Liver (tissue), 9 donors: ENCODE measurements around the gene PDE4D. TPM values are rescaled to one million over a fixed set of nuclear protein-coding genes. Genes with fewer than 3 reads are reported as not detected.

ENCODE experiments used
- DNase-seq: peaks from one replicate; pipeline ENCODE4 v3.0.0-alpha.2; 2017; ENCODE audit warnings: low spot score
- H3K27ac ChIP-seq, 2 donors: one replicate each; pipeline ENCODE4 v1.7.0; 2013; ENCODE audit warnings: inconsistent platforms in 2 of 2, low read length in 2 of 2, control low read depth in 1 of 2, low read depth in 1 of 2, mild to moderate bottlenecking in 1 of 2
- H3K27me3 ChIP-seq, 4 donors: one replicate each; pipeline versions ENCODE4 v1.6.1 to v1.7.0; 2013; ENCODE audit warnings: low read length in 3 of 4, inconsistent platforms in 1 of 4, mild to moderate bottlenecking in 1 of 4, moderate library complexity in 1 of 4; ENCODE audit not compliant: control insufficient read depth in 4 of 4, insufficient read depth in 4 of 4
- H3K36me3 ChIP-seq, 4 donors: one replicate each; pipeline versions ENCODE4 v1.6.1 to v1.7.0; 2013; ENCODE audit warnings: low read length in 3 of 4, mild to moderate bottlenecking in 3 of 4, low read depth in 1 of 4, moderate library complexity in 1 of 4; ENCODE audit not compliant: control insufficient read depth in 4 of 4, insufficient read depth in 3 of 4
- H3K4me1 ChIP-seq, 4 donors: one replicate each; pipeline versions ENCODE4 v1.6.1 to v1.7.0; 2013; ENCODE audit warnings: low read length in 3 of 4, mild to moderate bottlenecking in 3 of 4, moderate library complexity in 1 of 4; ENCODE audit not compliant: control insufficient read depth in 4 of 4, insufficient read depth in 4 of 4
- H3K4me3 ChIP-seq, 3 donors: one replicate each; pipeline versions ENCODE4 v1.6.1 to v1.7.0; 2013; ENCODE audit warnings: low read length in 3 of 3, control low read depth in 1 of 3, low read depth in 1 of 3, mild to moderate bottlenecking in 1 of 3
- H3K9ac ChIP-seq, 2 donors: one replicate each; pipeline ENCODE4 v1.7.0; 2013; ENCODE audit warnings: low read length in 2 of 2, mild to moderate bottlenecking in 2 of 2, moderate library complexity in 2 of 2, control low read depth in 1 of 2, low read depth in 1 of 2
- H3K9me3 ChIP-seq, 4 donors: one replicate each; pipeline versions ENCODE4 v1.6.1 to v1.7.0; 2013; ENCODE audit warnings: low read length in 3 of 4; ENCODE audit not compliant: control insufficient read depth in 4 of 4
- ATF3 ChIP-seq: IDR thresholded peaks from 2 replicates; pipeline ENCODE4 v1.6.1; 2016; ENCODE audit warnings: antibody characterized with exemption
- EGR1 ChIP-seq, 2 donors: IDR thresholded peaks; 2 replicates each; pipeline ENCODE4 v1.6.1; 2016 to 2018; ENCODE audit warnings: antibody characterized with exemption in 2 of 2, low read depth in 2 of 2
- GABPA ChIP-seq, 2 donors: IDR thresholded peaks in 1 of 2; conservative IDR thresholded peaks in 1 of 2; 2 replicates each; pipeline ENCODE4 v1.6.1; 2016; ENCODE audit warnings: antibody characterized with exemption in 2 of 2, mild to moderate bottlenecking in 1 of 2, moderate library complexity in 1 of 2
- HNF4G ChIP-seq: IDR thresholded peaks from 2 replicates; pipeline ENCODE4 v1.6.1; 2016; ENCODE audit warnings: antibody characterized with exemption
- MAX ChIP-seq: IDR thresholded peaks from 2 replicates; pipeline ENCODE4 v1.6.1; 2016; ENCODE audit warnings: antibody characterized with exemption
- NR2F2 ChIP-seq: IDR thresholded peaks from 2 replicates; pipeline ENCODE4 v1.6.1; 2016; ENCODE audit warnings: antibody characterized with exemption
- RXRA ChIP-seq, 2 donors: IDR thresholded peaks; 2 replicates each; pipeline ENCODE4 v1.6.1; 2017 to 2018; ENCODE audit warnings: antibody characterized with exemption in 2 of 2, mild to moderate bottlenecking in 1 of 2
- SP1 ChIP-seq: IDR thresholded peaks from 2 replicates; pipeline ENCODE4 v1.6.1; 2018; ENCODE audit warnings: antibody characterized with exemption, mild to moderate bottlenecking
- TAF1 ChIP-seq: conservative IDR thresholded peaks from 2 replicates; pipeline ENCODE4 v1.6.1; 2016; ENCODE audit warnings: antibody characterized with exemption, mild to moderate bottlenecking
- YY1 ChIP-seq: IDR thresholded peaks from 2 replicates; pipeline ENCODE4 v1.6.1; 2016; ENCODE audit warnings: antibody characterized with exemption, mild to moderate bottlenecking
- WGBS: extraction: QIAGEN DNeasy Blood & Tissue Kit; methylation state at CpG from one replicate; pipeline ENCODE4 v1.1.7; 2013; 5-methylcytosine and 5-hydroxymethylcytosine counted together
- polyA plus RNA-seq, 2 donors: library from polyadenylated mRNA; stranded (reverse) in 1 of 2; unstranded in 1 of 2; fragments of 200-250 nt in 1 of 2; fragments of >200 nt in 1 of 2; fragmentation: Nextera tagmentation in 1 of 2; extraction: Ambion mirVana in 1 of 2; gene quantifications; one replicate each; pipeline versions ENCODE4 v1.2.1 to v1.2.3, GENCODE V29; 2013 to 2015
- total RNA-seq, 2 donors: library from RNA; depleted of rRNA; stranded (reverse); fragments of >200 nt; gene quantifications; one replicate each; pipeline ENCODE4 v1.2.3, GENCODE V29; 2014
- TF ChIP-seq, protein P1 (sequence below): IDR thresholded peaks from 2 replicates; pipeline ENCODE4 v1.6.1; 2016; ENCODE audit warnings: antibody characterized with exemption, mild to moderate bottlenecking
- TF ChIP-seq, protein P2 (sequence below): fragments of 150-350 bp; IDR thresholded peaks from 2 replicates; pipeline ENCODE4 v1.5.1; 2017; ENCODE audit warnings: improper control_type of control experiment, low read depth, low read length; ENCODE audit not compliant: missing input control
- donor health status: healthy.
- donor health status: healthy.
- donor health status: healthy.
- donor health status: healthy.
- donor health status: healthy.

The PDE4D gene
- total and polyA plus RNA-seq, 4 donors, result 0.67 to 11.9 (median 6.5) TPM

DNA sequence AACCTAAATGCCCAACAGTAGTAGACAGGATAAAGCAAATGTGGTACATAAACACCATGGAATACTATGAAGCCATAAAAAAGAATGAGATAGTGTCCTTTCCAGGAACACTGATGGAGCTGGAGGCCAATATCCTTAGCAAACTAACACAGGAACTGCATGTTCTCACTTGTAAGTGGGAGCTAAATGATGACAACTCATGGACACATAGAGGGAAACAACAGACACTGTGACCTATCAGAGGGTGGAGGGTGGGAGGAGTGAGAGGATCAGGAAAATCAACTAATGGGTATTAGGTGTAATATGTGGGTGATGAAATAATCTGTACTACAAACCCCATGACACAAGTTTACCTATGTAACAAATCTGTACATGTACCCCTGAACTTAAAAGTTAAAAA is 805.0 kb downstream of the PDE4D start:
- H3K36me3 ChIP-seq, result no peaks in the 10 kb centered on the region
- DNase-seq, result no peak
- no peak overlapping the region for H3K27ac ChIP-seq
- no peak overlapping the region for H3K9ac ChIP-seq
- H3K4me3 ChIP-seq, result no peak overlapping the region
- H3K9me3 ChIP-seq, result no peaks in the 10 kb centered on the region
- no peaks in the 10 kb centered on the region for H3K27me3 ChIP-seq
- TF ChIP-seq GABPA (IDR thresholded peaks at IDR 0.05 in 1 of 2, conservative IDR thresholded peaks at IDR 0.05 in 1 of 2) (no peak), SP1 (no peak), YY1 (no peak), ATF3 (no peak)
- TF ChIP-seq, protein P1, sequence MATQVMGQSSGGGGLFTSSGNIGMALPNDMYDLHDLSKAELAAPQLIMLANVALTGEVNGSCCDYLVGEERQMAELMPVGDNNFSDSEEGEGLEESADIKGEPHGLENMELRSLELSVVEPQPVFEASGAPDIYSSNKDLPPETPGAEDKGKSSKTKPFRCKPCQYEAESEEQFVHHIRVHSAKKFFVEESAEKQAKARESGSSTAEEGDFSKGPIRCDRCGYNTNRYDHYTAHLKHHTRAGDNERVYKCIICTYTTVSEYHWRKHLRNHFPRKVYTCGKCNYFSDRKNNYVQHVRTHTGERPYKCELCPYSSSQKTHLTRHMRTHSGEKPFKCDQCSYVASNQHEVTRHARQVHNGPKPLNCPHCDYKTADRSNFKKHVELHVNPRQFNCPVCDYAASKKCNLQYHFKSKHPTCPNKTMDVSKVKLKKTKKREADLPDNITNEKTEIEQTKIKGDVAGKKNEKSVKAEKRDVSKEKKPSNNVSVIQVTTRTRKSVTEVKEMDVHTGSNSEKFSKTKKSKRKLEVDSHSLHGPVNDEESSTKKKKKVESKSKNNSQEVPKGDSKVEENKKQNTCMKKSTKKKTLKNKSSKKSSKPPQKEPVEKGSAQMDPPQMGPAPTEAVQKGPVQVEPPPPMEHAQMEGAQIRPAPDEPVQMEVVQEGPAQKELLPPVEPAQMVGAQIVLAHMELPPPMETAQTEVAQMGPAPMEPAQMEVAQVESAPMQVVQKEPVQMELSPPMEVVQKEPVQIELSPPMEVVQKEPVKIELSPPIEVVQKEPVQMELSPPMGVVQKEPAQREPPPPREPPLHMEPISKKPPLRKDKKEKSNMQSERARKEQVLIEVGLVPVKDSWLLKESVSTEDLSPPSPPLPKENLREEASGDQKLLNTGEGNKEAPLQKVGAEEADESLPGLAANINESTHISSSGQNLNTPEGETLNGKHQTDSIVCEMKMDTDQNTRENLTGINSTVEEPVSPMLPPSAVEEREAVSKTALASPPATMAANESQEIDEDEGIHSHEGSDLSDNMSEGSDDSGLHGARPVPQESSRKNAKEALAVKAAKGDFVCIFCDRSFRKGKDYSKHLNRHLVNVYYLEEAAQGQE, result no peak
- TF ChIP-seq, protein P2, sequence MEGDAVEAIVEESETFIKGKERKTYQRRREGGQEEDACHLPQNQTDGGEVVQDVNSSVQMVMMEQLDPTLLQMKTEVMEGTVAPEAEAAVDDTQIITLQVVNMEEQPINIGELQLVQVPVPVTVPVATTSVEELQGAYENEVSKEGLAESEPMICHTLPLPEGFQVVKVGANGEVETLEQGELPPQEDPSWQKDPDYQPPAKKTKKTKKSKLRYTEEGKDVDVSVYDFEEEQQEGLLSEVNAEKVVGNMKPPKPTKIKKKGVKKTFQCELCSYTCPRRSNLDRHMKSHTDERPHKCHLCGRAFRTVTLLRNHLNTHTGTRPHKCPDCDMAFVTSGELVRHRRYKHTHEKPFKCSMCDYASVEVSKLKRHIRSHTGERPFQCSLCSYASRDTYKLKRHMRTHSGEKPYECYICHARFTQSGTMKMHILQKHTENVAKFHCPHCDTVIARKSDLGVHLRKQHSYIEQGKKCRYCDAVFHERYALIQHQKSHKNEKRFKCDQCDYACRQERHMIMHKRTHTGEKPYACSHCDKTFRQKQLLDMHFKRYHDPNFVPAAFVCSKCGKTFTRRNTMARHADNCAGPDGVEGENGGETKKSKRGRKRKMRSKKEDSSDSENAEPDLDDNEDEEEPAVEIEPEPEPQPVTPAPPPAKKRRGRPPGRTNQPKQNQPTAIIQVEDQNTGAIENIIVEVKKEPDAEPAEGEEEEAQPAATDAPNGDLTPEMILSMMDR, result no peak
- H3K4me1 ChIP-seq, result no peaks in the 10 kb centered on the region

DNA sequence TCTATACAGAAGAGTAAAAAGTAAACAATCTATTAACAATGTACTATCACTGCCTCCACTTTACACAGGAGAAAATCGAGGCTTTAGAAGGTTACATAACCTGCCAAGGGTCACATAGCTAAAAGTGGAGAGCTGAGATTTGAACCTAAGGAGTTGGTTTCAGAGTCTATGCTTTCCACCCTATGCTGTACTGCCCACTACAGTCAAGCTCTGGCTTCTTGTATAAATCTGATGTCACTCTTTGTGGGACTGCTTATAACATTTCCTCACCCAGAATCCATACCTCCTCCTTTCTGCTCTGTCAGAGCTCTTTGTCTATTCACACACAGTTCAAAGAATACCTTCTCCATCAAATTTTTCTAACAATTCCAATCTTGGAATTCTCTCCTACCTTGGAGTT is 807.5 kb downstream of the PDE4D start:
- Histone ChIP-seq H3K9me3 (no peaks in the 10 kb centered on the region), H3K4me1 (no peaks in the 10 kb centered on the region), H3K9ac (no peak overlapping the region), H3K4me3 (no peak overlapping the region), H3K27ac (no peak overlapping the region), H3K36me3 (no peaks in the 10 kb centered on the region), H3K27me3 (no peaks in the 10 kb centered on the region)
- TF ChIP-seq ATF3 (no peak), YY1 (no peak), GABPA (IDR thresholded peaks at IDR 0.05 in 1 of 2, conservative IDR thresholded peaks at IDR 0.05 in 1 of 2) (no peak), NR2F2 (no peak), MAX (no peak), RXRA (IDR thresholded peaks at IDR 0.05) (no peak), HNF4G (no peak), TAF1 (no peak), SP1 (no peak), EGR1 (IDR thresholded peaks at IDR 0.05; ENCODE audit: low read depth in 2 of 2) (no peak)
- TF ChIP-seq, protein P1, result no peak
- TF ChIP-seq, protein P2, result no peak
- DNase-seq, result no peak
- 59% methylated on average over 1 of the region's 1 CpG for WGBS
